GM19397 (cell line): ENCODE measurements around the gene CTNNA1.
"Not testable (repeated sequence)": the region's sequence is repeated elsewhere in the genome, so short reads cannot be mapped to it uniquely, and the experiment has no call there.

ENCODE experiments used
- ATAC-seq: cut with Tn5 transposase; IDR thresholded peaks from one replicate; pipeline ENCODE4 v1.9.1; 2021; ENCODE audit warnings: mild to moderate bottlenecking, moderate library complexity; ENCODE audit not compliant: unreplicated experiment

Gene CTNNA1, protein sequence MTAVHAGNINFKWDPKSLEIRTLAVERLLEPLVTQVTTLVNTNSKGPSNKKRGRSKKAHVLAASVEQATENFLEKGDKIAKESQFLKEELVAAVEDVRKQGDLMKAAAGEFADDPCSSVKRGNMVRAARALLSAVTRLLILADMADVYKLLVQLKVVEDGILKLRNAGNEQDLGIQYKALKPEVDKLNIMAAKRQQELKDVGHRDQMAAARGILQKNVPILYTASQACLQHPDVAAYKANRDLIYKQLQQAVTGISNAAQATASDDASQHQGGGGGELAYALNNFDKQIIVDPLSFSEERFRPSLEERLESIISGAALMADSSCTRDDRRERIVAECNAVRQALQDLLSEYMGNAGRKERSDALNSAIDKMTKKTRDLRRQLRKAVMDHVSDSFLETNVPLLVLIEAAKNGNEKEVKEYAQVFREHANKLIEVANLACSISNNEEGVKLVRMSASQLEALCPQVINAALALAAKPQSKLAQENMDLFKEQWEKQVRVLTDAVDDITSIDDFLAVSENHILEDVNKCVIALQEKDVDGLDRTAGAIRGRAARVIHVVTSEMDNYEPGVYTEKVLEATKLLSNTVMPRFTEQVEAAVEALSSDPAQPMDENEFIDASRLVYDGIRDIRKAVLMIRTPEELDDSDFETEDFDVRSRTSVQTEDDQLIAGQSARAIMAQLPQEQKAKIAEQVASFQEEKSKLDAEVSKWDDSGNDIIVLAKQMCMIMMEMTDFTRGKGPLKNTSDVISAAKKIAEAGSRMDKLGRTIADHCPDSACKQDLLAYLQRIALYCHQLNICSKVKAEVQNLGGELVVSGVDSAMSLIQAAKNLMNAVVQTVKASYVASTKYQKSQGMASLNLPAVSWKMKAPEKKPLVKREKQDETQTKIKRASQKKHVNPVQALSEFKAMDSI

DNA sequence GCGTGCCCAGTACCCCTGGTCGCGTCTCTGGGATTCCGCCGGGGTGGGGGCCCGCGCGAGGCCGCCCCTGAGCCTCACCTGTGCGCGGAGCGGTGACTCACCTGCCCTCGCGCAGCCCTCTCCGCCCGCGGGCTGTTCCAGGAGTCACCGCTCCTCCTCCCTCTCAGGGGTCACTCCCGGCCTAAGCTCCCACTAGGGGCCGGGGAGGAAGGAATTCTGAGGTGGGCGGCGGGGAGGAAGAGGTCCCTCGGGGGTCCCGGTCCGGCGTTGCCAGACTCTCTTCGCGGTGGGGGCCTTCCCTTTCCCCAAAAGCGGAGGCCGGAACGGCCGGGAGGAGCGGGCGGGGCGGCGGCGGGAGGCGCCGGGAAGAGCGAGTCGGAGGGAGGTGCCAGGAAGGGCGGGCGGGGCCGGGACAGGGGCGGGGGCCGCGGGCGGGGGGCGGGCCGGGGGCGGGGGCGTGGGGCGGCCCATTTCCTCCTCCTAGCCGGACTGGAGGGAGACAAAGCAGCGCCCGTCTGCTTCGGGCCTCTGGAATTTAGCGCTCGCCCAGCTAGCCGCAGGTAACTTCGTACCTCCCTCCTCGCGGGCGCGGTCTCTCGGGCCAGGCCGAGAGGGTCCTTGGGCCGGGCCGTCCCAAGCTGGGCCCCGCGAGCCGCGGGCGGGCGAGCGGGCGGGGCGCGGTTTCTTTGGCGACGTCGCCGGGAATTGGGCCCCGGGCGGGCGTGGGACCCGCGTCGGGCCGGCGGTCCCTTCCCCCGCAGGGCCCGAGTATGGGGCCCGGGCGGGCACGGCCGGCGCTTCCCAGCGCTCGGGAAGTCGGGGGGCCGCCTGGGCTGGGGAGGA lies at the start of gene CTNNA1:
CTNNA1 (plus strand) TSS at position 475 of the 843 bp plus-strand sequence. CDS start 28,500 bp downstream, outside the sequence.
- ATAC-seq: peak; percentile 56

- not testable (repeated sequence) for ATAC-seq
Observed at GRCh38 chr5:138703777-138704176, 49.4 kb upstream of the CTNNA1 start.

- ATAC-seq: no peak
Observed at GRCh38 chr5:138705007-138705406, 48.2 kb upstream of the CTNNA1 start.

- no peak for ATAC-seq
Observed at GRCh38 chr5:138705567-138705966, 47.7 kb upstream of the CTNNA1 start.

DNA sequence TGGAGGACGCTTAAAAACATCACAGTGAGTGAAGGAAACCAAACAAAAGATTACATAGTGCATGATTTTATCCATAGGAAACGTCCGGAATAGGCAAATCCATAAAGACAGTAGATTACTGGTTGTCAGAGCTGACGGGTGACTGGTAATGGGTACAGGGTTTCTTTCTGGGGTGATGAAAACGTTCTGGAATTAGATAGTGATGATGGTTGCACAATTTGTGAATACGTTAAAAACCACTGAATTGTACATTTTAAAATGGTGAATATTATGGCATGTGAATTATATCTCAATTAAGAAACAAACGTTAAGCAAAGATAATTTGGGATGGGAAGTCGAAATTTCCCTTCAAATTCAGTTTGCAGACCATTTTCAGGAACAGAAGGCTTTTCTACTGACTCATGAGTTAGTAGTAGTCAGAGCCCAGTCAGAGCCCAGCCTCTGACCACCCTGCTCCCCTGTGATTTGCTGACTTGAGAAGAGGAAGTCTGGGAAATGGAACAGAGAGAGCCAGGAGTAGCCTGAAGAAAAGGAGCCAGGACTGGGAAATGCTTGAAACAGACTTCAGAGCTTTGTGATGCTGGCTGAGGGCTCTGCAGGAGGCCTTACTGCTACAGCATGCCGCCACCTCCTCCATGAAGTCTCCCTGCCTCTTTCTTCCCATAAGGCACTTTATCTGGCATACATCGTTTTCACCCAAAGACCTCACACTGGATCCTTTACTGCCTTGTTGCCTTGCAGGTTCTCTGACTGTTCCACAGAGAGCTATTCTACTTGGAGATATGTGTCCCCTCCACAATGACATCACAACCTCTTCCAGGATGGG lies 46.4 kb upstream of the CTNNA1 start:
- ATAC-seq: no peak

- no peak for ATAC-seq
Observed at GRCh38 chr5:138708791-138709190, 44.4 kb upstream of the CTNNA1 start.

GRCh38 chr5:138709202-138709601 lies 44.0 kb upstream of the CTNNA1 start:
- ATAC-seq: no peak

- no peak for ATAC-seq
Observed at GRCh38 chr5:138711087-138711486, 42.1 kb upstream of the CTNNA1 start.

DNA sequence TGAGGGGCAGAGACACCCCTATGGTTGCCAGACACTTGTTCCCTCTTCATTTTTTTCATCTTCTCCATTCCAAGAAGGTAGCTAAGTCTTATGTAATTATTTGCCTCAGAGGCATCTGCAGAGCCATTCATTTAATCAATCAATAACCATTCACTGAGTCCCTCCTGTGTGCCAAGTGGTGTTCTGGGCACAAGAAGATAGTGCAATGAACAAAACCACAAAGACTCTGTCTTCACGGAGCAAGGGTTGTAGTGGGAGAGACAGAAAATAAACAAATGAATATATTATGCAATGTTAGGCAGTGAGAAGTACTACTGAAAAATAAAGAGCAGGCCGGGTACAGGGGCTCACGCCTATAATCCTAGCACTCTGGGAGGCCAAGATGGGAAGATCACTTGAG lies 41.4 kb upstream of the CTNNA1 start:
- no peak for ATAC-seq

DNA sequence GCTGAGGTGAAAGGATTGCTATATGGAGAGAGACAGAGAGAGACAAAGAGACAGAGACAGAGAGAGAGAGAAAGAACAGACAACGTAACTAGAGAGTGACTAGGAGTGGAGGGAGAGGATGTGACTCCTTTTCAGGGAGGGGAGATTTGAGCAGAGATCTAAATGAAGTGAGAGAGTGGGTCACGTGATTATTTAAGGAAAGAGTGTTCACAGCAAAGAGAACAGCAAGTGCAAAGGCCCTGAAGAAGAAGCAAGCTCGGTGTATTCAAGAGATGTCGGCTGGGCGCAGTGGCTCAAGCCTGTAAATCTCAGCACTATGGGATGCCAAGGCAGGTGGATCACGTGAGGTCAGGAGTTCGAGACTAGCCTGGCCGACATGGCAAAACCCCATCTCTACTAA lies 40.9 kb upstream of the CTNNA1 start:
- no peak for ATAC-seq

GRCh38 chr5:138712791-138713190 lies 40.4 kb upstream of the CTNNA1 start:
- ATAC-seq: no peak

DNA sequence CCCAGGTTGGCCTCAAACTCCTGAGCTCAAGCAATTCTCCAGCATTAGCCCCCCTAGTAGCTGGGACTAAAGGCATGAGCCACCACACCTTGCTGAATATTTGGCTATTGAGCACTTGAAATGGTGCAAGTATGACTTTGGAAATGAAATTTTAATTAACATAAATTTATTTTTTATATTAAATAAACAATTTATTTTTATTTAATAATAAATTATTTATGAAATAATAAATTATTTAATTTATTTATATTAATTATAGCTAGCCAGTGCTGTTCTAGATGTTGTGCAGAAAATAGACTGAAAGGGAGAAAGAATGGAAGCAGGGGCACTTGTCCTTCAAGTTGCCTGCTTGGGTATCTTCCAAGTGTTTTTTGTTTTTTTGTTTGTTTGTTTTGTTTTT lies 40.0 kb upstream of the CTNNA1 start:
- ATAC-seq: no peak

DNA sequence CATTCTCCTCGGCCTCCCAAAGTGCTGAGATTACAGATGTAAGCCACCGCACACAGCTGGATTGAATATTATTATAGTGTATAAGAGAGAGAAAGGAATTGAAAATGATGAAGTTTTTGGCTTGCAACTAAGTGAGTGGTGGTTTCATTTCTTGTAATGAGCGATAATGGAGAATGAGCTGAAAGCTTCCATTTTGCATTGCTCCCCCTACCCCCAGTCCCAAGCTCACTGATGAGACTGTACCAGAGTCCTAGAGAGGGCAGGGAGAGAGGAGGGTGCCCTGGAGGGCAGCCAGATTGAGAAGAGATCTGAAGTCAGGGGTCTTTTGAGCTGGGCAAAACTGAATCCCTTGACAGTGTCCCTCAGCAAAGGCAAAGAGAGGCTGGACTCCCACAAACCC lies 38.5 kb upstream of the CTNNA1 start:
- ATAC-seq: no peak

GRCh38 chr5:138715931-138716432 lies 37.2 kb upstream of the CTNNA1 start:
- ATAC-seq: not testable (repeated sequence)

GRCh38 chr5:138716456-138716924 lies 36.7 kb upstream of the CTNNA1 start:
- ATAC-seq: no peak

- no peak for ATAC-seq
Observed at GRCh38 chr5:138717399-138717798, 35.8 kb upstream of the CTNNA1 start.

DNA sequence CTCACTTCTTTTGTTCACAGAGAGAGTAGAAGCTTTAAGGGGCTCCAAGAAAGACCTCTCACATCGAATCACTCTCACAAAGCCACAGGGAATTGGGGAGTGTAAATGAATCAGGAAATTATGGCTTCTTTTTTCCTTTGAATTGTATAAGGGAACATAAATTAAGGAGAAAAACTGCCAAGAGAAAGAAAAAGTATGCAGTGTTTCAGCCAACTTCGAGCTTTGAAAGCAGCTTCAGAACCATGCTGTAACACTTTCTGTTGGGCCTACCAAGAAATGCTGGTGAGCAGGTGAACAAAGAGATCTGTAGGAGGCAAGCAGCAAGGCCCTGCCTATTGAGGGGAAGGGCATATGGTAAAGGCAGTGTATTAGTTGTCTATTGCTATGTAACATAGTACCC lies 33.4 kb upstream of the CTNNA1 start:
- ATAC-seq: no peak

DNA sequence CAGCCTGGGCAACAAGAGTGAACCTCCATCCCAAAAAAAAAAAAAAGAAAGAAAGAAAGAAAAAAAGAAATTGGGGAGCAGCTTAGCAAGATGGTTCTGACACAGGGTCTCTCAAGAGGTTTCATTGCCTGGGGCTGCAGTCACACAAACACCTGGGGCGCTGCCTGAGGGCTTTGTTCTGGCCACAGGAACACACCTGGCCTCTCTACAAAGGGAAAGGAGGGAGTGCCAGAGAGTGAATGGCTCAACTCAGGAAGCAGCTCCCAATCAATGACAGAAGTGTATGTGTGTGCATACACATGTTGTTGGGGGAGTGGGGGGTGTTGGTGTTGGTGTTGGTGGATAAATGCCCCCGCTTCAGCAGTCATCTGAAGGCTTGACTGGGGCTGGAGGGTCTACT lies 32.4 kb upstream of the CTNNA1 start:
- no peak for ATAC-seq

- no peak for ATAC-seq
Observed at GRCh38 chr5:138721979-138722378, 31.2 kb upstream of the CTNNA1 start.
